ENCODE data around the gene KRT79.
"Not testable (repeated sequence)": the region's sequence is repeated elsewhere in the genome, so short reads cannot be mapped to it uniquely, and the experiment has no call there.

The KRT79 gene

GRCh38 chr12:52805000-52805399 is 29.1 kb downstream of the KRT79 start:
- no peaks in the 10 kb centered on the region for H3K9me3 Mint-ChIP-seq
- H3K4me1 Mint-ChIP-seq: no peaks in the 10 kb centered on the region
- no peak for ATAC-seq (ENCODE audit: low read depth)
- H3K27ac Mint-ChIP-seq: no peak overlapping the region
- DNase-seq (ENCODE audit: low spot score in 2 of 2): no peak
- no peak overlapping the region for H3K4me3 Mint-ChIP-seq
- H3K36me3 Mint-ChIP-seq: no peaks in the 10 kb centered on the region
- H3K27me3 Mint-ChIP-seq: peaks cover 24% of the 10 kb centered on the region

- ATAC-seq (ENCODE audit: low read depth) (no peak), DNase-seq (ENCODE audit: low spot score in 2 of 2) (no peak)
- H3K27me3 Mint-ChIP-seq: peaks cover 21% of the 10 kb centered on the region
- H3K4me1 Mint-ChIP-seq: no peaks in the 10 kb centered on the region
- H3K9me3 Mint-ChIP-seq: no peaks in the 10 kb centered on the region
- H3K4me3 Mint-ChIP-seq: no peak overlapping the region
- H3K36me3 Mint-ChIP-seq: no peaks in the 10 kb centered on the region
- H3K27ac Mint-ChIP-seq: no peak overlapping the region
Measured at GRCh38 chr12:52802442-52802841, 31.7 kb downstream of the KRT79 start.

- H3K36me3 Mint-ChIP-seq: no peaks in the 10 kb centered on the region
- peaks cover 21% of the 10 kb centered on the region for H3K27me3 Mint-ChIP-seq
- H3K4me1 Mint-ChIP-seq: no peaks in the 10 kb centered on the region
- DNase-seq (ENCODE audit: low spot score in 2 of 2) (no peak), ATAC-seq (ENCODE audit: low read depth) (no peak)
- H3K27ac Mint-ChIP-seq: no peak overlapping the region
- no peak overlapping the region for H3K4me3 Mint-ChIP-seq
- no peaks in the 10 kb centered on the region for H3K9me3 Mint-ChIP-seq
Measured at GRCh38 chr12:52801773-52802172, 32.3 kb downstream of the KRT79 start.

- DNase-seq (ENCODE audit: low spot score in 2 of 2) (no peak), ATAC-seq (ENCODE audit: low read depth) (no peak)
- Mint-ChIP-seq H3K9me3 (no peaks in the 10 kb centered on the region), H3K4me1 (no peaks in the 10 kb centered on the region), H3K4me3 (no peak overlapping the region), H3K27me3 (peaks cover 17% of the 10 kb centered on the region), H3K27ac (no peak overlapping the region), H3K36me3 (no peaks in the 10 kb centered on the region)
Measured at GRCh38 chr12:52800259-52800917, 33.7 kb downstream of the KRT79 start.

- no peak for DNase-seq (ENCODE audit: low spot score in 2 of 2)
- H3K4me1 Mint-ChIP-seq: no peaks in the 10 kb centered on the region
- H3K27ac Mint-ChIP-seq: no peak overlapping the region
- H3K27me3 Mint-ChIP-seq: peaks cover 17% of the 10 kb centered on the region
- no peak for ATAC-seq (ENCODE audit: low read depth)
- no peak overlapping the region for H3K4me3 Mint-ChIP-seq
- H3K36me3 Mint-ChIP-seq: no peaks in the 10 kb centered on the region
- H3K9me3 Mint-ChIP-seq: no peaks in the 10 kb centered on the region
Measured at GRCh38 chr12:52799505-52800211, 34.5 kb downstream of the KRT79 start.

GRCh38 chr12:52798671-52799504 is 35.2 kb downstream of the KRT79 start:
- ATAC-seq (ENCODE audit: low read depth): no peak
- Mint-ChIP-seq H3K27me3 (peaks cover 17% of the 10 kb centered on the region), H3K4me3 (no peak overlapping the region), H3K27ac (no peak overlapping the region), H3K36me3 (no peaks in the 10 kb centered on the region), H3K4me1 (no peaks in the 10 kb centered on the region), H3K9me3 (no peaks in the 10 kb centered on the region)
- no peak for DNase-seq (ENCODE audit: low spot score in 2 of 2)

GRCh38 chr12:52798003-52798670 is 36.0 kb downstream of the KRT79 start:
- Mint-ChIP-seq H3K4me1 (no peaks in the 10 kb centered on the region), H3K27ac (no peak overlapping the region), H3K4me3 (no peak overlapping the region), H3K27me3 (peaks cover 17% of the 10 kb centered on the region), H3K9me3 (no peaks in the 10 kb centered on the region), H3K36me3 (no peaks in the 10 kb centered on the region)
- ATAC-seq (ENCODE audit: low read depth): no peak
- DNase-seq (ENCODE audit: low spot score in 2 of 2): no peak

- Mint-ChIP-seq H3K27me3 (peaks cover 18% of the 10 kb centered on the region), H3K4me3 (no peak overlapping the region), H3K36me3 (no peaks in the 10 kb centered on the region), H3K9me3 (no peaks in the 10 kb centered on the region), H3K4me1 (no peaks in the 10 kb centered on the region), H3K27ac (no peak overlapping the region)
- no peak for ATAC-seq (ENCODE audit: low read depth)
- DNase-seq (ENCODE audit: low spot score in 2 of 2): no peak
Measured at GRCh38 chr12:52797529-52797894, 36.6 kb downstream of the KRT79 start.

GRCh38 chr12:52796839-52797528 is 37.1 kb downstream of the KRT79 start:
- Mint-ChIP-seq H3K27ac (no peak overlapping the region), H3K4me1 (no peaks in the 10 kb centered on the region), H3K27me3 (peaks cover 16% of the 10 kb centered on the region), H3K4me3 (no peak overlapping the region), H3K36me3 (no peaks in the 10 kb centered on the region), H3K9me3 (no peaks in the 10 kb centered on the region)
- DNase-seq (ENCODE audit: low spot score in 2 of 2) (no peak), ATAC-seq (ENCODE audit: low read depth) (no peak)

- DNase-seq (ENCODE audit: low spot score in 2 of 2): no peak
- Mint-ChIP-seq H3K27ac (no peak overlapping the region), H3K36me3 (no peaks in the 10 kb centered on the region), H3K9me3 (no peaks in the 10 kb centered on the region), H3K4me3 (no peak overlapping the region), H3K4me1 (no peaks in the 10 kb centered on the region), H3K27me3 (peaks cover 18% of the 10 kb centered on the region)
- ATAC-seq (ENCODE audit: low read depth): no peak
Measured at GRCh38 chr12:52796429-52796794, 37.7 kb downstream of the KRT79 start.

GRCh38 chr12:52795694-52796428 is 38.2 kb downstream of the KRT79 start, which contains the start of gene KRT3:
KRT3 (minus strand) TSS chr12:52796117; CDS start chr12:52796042, 75 bp downstream.
- Mint-ChIP-seq H3K4me3 (no peak within 1 kb of the TSS), H3K27me3 (peaks cover 18% of the 10 kb centered on the region), H3K9me3 (no peaks in the 10 kb centered on the region), H3K27ac (no peak within 1 kb of the TSS), H3K4me1 (no peaks in the 10 kb centered on the region), H3K36me3 (no peaks in the 10 kb centered on the region)
- ATAC-seq (ENCODE audit: low read depth): no peak
- no peak for DNase-seq (ENCODE audit: low spot score in 2 of 2)

- not testable (repeated sequence) for H3K4me3 Mint-ChIP-seq, H3K9me3 Mint-ChIP-seq
Measured at GRCh38 chr12:52795332-52795674, 38.8 kb downstream of the KRT79 start.

More at GRCh38 chr12:52795332-52795674, 38.8 kb downstream of the KRT79 start:
- not testable (repeated sequence) for H3K36me3 Mint-ChIP-seq; ATAC-seq (ENCODE audit: low read depth); H3K4me1 Mint-ChIP-seq; DNase-seq (ENCODE audit: low spot score in 2 of 2); H3K27ac Mint-ChIP-seq
- peaks cover 21% of the 10 kb centered on the region for H3K27me3 Mint-ChIP-seq

All from memory B cell (primary cell).